ENCODE data around the gene NTM. TPM values are rescaled to one million over a fixed set of nuclear protein-coding genes. Genes with fewer than 3 reads are reported as not detected.

The NTM gene
- total RNA-seq, 2 donors from 2014 or later, result not detected

DNA sequence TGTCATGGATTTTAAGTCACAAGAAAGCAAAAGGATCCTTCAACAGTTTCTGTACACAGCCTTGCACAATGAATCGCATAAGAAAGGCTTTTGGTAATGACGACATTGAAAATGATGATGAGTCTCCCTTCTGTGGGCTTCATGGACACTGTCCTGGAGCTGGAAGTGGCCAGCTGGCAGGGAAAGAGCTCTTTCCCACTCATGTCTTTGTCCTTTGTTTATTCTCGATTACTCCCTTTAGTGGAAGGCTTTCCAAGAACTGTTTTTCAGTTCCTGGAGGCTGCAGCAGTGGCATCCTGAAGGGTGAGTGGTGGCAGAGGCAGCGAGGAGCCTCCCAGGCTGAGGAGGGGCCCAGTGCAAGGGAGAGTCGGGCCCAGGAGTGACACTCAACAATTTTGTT, 505.2 kb downstream of the NTM start:
- H3K27me3 Mint-ChIP-seq, result peaks cover 3% of the 10 kb centered on the region
- H3K4me3 Mint-ChIP-seq, result no peak overlapping the region
- no peaks in the 10 kb centered on the region for H3K9me3 Mint-ChIP-seq
- no peak overlapping the region for H3K27ac Mint-ChIP-seq
- no peaks in the 10 kb centered on the region for H3K36me3 Mint-ChIP-seq (ENCODE audit: low read depth)
- H3K4me1 Mint-ChIP-seq, result no peaks in the 10 kb centered on the region
- ATAC-seq (replicated peaks), result no peak

DNA sequence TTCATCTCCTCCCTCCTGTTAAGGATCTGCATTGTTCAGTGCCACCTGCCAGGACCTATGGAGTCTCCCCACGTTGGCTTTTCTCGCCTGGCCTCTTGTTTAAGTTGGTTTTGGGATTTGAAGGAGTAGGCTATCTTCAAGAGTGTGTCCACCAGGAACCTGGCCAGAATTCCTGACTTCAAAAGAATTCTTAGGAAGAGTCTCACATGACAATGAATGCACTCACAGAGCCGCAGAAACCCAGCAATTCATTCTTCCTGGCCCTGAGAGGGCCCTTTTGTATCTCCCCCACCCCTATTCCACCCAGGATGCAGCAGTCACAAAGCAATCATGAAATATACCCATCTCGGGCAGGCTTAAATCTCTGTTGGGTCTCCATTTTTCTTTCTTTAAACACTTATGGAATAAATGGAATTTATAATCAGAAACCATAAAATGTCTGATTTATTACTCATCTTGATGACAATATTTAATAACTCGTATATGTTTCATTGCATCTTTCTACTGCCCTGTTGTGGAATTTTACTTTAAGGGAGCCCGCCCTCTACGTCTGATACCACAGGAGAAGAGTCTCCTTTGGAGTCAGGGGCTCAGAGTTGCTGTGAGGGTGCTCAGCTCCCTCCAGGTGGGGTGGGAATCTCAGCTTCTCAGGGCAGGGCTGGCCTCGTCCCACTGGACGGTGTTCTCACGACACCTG, 507.0 kb downstream of the NTM start:
- Mint-ChIP-seq H3K27me3 (peaks cover 3% of the 10 kb centered on the region), H3K4me3 (no peak overlapping the region), H3K4me1 (no peaks in the 10 kb centered on the region), H3K27ac (no peak overlapping the region), H3K9me3 (no peaks in the 10 kb centered on the region), H3K36me3 (ENCODE audit: low read depth) (no peaks in the 10 kb centered on the region)
- no peak for ATAC-seq (replicated peaks)

DNA sequence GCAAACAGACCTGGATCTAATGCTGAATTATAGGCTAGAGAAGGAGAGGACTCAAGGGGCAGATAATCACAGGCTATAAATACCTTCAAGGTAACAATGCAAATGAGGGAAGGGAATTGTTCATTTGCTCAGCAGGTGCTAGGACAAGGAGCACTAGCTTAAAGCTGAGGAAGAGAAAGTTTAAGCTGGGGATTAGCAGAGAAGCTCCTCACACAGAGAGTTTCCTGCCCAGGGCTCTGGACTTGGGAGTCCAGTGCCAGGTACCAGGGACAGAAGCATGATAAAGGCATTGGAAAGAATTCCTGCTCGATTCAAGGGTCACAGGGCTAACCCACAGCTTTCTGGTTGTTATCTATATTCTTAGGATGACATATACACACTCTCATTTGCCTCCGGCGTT, 509.9 kb downstream of the NTM start:
- no peak for ATAC-seq (replicated peaks)
- H3K36me3 Mint-ChIP-seq (ENCODE audit: low read depth), result no peaks in the 10 kb centered on the region
- no peaks in the 10 kb centered on the region for H3K4me1 Mint-ChIP-seq
- H3K27me3 Mint-ChIP-seq, result no peaks in the 10 kb centered on the region
- no peak overlapping the region for H3K27ac Mint-ChIP-seq
- no peak overlapping the region for H3K4me3 Mint-ChIP-seq
- H3K9me3 Mint-ChIP-seq, result no peaks in the 10 kb centered on the region

DNA sequence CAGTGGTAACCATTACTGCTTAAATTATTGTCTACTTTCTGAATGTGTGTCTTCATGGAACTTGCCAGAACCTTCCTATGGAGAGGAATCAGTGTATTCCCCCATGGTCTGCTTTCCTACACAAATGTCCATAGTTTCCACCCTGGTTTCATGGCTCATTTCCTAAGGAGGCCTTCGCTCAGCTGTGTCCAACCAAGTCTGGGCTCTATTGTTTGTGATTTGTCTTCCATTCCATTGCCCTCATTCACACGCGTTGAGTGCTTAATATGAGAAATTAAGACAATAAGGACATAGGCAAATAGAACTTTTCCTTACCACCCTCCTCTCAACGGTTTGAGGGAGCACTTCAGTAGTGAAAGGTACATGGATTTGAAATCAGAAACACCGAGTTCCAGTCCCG, 510.6 kb downstream of the NTM start:
- no peaks in the 10 kb centered on the region for H3K36me3 Mint-ChIP-seq (ENCODE audit: low read depth)

DNA sequence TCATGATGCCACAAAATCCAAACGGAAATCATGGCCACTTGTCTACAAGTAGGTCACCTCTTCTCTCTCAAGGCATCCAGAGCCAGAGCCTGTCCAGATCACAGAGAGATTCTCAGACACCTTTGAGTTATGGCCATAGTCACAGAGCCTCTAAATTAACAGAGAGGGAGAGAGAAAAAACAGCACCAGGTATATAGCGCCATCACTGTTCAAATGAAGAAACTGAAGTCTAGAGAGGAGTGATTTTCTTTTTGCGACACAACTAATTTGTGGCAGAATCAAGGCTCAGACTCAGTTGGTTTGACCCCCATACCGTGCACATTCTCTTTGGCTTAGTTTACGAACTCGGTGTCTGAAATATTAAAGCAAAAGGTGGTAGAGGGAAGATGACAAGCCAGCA, 512.9 kb downstream of the NTM start:
- ATAC-seq (replicated peaks), result no peak
- Mint-ChIP-seq H3K27me3 (no peaks in the 10 kb centered on the region), H3K4me1 (no peaks in the 10 kb centered on the region), H3K9me3 (no peaks in the 10 kb centered on the region), H3K4me3 (no peak overlapping the region), H3K27ac (no peak overlapping the region), H3K36me3 (ENCODE audit: low read depth) (no peaks in the 10 kb centered on the region)

More for the DNA sequence above, 510.6 kb downstream of the NTM start:
- Mint-ChIP-seq H3K9me3 (no peaks in the 10 kb centered on the region), H3K27me3 (no peaks in the 10 kb centered on the region), H3K4me1 (no peaks in the 10 kb centered on the region), H3K27ac (no peak overlapping the region), H3K4me3 (no peak overlapping the region)
- ATAC-seq (replicated peaks), result no peak

DNA sequence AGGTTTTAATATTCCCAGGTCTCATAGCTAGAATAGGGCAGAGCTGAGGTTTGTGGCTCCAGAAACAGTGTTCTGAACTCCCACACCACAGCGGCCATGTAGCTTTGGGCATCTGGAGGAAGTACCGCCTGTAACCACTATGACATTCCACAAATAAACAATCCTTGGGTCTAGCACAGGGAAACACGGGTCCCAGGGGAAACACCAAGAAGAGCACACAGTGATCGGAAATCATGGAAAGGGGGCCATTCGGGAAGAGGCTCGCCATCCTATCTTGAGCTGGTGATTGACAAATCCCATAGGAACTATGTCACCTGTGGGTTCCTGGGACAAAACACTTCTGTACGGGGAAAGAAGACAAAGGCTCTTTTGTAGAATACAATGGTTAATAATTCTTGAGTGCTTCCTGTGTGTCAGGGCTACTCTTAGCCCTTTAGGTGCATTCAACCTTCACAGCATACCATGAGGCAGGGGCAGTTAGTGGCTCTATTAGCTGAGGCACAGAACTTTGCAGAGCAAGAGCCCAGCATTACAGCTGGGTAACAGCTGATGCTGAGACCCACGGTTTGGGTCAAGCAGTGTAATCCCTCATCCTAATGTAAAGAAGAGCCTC, 514.2 kb downstream of the NTM start:
- Mint-ChIP-seq H3K36me3 (ENCODE audit: low read depth) (no peaks in the 10 kb centered on the region), H3K4me1 (no peaks in the 10 kb centered on the region), H3K27ac (no peak overlapping the region), H3K4me3 (no peak overlapping the region), H3K27me3 (no peaks in the 10 kb centered on the region), H3K9me3 (no peaks in the 10 kb centered on the region)
- no peak for ATAC-seq (replicated peaks)

DNA sequence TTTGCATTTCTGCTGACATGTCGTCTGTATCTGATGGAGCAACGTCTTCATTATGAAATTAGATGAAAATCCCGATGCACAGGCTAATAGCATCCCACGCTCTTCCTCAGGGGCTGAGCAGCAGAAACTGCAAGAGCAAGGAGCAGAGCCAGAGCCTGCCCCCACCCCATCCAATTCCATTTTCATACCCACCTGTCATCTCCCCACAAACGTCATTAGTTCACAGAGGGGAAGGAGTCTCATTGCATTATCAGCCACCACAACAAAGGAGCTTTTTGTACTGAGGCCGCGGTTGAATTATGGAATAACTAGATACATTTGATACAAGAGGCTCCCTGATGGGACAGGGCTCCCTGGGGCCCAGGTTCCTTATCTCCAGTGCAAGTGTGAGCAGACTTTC, 515.0 kb downstream of the NTM start:
- Mint-ChIP-seq H3K36me3 (ENCODE audit: low read depth) (no peaks in the 10 kb centered on the region), H3K4me3 (no peak overlapping the region), H3K4me1 (no peaks in the 10 kb centered on the region), H3K27me3 (no peaks in the 10 kb centered on the region), H3K27ac (no peak overlapping the region), H3K9me3 (no peaks in the 10 kb centered on the region)
- ATAC-seq (replicated peaks), result no peak

DNA sequence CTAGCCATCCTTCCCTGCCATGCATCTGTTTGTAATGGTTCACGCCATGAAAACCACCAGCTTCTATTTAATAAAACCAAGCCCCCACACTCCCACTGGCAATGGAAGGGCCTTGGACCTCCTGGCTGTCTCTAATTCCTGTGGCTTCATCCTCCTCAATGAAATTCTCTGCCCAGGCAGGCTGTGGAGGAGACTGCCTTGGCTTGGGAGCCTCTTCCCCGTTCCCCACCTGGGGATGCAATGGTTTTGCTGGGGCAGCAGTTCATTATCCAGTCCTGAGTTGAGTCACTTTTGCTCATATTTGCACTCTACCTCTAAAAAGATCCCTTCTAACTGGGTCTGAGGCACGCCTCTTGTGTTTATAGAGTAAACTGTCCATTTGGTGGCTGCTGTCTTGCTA, 515.8 kb downstream of the NTM start:
- no peak for ATAC-seq (replicated peaks)
- Mint-ChIP-seq H3K4me1 (no peaks in the 10 kb centered on the region), H3K4me3 (no peak overlapping the region), H3K27ac (no peak overlapping the region), H3K9me3 (no peaks in the 10 kb centered on the region), H3K36me3 (ENCODE audit: low read depth) (no peaks in the 10 kb centered on the region), H3K27me3 (no peaks in the 10 kb centered on the region)

DNA sequence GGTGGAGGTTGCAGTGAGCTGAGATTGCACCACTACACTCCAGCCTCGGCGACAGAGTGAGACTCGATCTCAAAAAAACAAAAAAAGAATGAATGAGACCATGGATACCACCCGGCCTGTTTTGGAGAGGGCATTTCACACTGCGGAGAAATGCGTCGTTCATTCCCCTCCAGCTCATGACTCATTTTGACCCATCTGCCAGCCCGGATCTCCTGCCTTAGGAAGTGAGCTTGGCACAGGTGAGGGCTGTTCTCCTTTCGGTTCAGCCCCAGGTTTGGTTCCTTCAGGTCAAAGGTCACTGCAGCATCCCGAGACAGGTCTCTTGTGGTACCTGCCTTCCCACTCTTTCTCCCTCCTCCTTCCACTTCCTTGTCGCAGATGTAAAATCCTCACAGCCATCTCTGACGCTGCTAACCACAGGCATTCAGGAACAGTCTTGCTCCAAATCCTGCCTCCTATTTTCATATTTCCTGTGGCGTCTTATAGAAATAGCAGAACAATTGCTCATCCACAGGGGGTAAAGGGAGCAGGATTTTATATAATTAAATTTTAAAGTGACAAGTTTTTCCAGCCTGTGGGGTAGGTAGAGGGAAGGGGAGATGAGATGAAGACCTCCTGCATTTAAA, 517.9 kb downstream of the NTM start:
- Mint-ChIP-seq H3K4me3 (no peak overlapping the region), H3K27ac (no peak overlapping the region), H3K4me1 (no peaks in the 10 kb centered on the region), H3K36me3 (ENCODE audit: low read depth) (no peaks in the 10 kb centered on the region), H3K27me3 (peaks cover 6% of the 10 kb centered on the region), H3K9me3 (peaks cover 3% of the 10 kb centered on the region)
- no peak for ATAC-seq (replicated peaks)

DNA sequence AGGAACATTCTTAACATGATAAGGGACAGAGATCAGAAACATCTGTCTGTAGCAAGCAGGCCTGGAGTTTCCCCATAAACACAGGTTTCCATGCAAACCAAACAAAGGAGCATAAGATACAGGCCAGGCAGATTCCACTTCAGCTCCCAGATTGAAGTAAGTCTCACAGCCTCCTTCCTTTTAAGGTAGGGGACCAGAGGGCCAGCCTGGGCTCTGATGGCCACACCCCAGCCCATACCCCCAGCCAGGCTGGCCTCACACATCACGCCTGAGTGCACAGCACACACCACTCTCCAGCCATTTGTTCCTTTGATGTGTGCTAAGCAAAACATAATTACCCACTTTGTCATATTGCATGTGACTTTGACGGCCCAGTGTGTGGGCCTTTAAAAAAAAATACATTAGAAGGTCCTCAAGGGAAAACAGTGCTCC, 518.7 kb downstream of the NTM start:
- H3K4me1 Mint-ChIP-seq, result no peaks in the 10 kb centered on the region
- no peaks in the 10 kb centered on the region for H3K36me3 Mint-ChIP-seq (ENCODE audit: low read depth)
- H3K27ac Mint-ChIP-seq, result no peak overlapping the region
- no peak for ATAC-seq (replicated peaks)
- H3K27me3 Mint-ChIP-seq, result peaks cover 7% of the 10 kb centered on the region
- peaks cover 5% of the 10 kb centered on the region for H3K9me3 Mint-ChIP-seq
- H3K4me3 Mint-ChIP-seq, result no peak overlapping the region

DNA sequence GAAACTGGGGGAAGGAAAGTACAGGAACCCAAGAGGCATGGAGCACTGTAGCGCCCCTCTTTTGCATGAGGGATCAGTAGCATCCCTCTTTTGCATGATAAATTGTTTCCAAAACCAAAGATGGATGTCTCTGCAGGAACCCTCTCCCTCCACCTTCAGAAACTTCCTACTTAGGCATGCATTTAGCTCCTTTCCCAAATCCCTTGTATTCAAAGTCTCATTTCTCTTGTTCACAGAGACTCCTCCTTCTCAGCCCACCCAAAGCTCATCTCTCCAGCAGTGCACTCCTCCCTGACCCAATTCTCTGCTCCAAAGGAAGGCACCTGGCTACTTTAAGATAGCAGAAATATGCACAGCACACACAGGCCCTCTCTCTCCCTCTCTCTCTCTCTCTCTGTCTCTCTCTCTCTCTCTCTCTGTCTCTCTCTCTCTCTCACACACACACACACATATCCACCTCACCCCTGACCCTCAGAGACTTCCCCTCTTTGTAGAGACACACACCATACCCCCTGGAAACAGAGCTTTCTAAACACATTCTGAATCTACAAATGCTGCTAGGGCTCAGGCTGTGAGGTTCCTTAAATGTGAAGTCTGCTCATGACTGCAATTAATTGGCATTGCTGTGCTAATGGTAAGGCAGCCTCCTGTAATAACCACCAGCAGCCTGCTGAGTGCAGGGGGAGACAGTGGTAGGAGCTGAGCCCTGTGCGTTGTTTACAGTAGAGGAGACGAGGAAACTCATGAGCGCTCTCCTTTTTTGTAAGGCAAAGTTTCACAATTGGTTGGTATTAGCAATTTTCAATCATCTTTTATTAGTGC, 519.6 kb downstream of the NTM start:
- no peak for ATAC-seq (replicated peaks)
- Mint-ChIP-seq H3K27me3 (peaks cover 7% of the 10 kb centered on the region), H3K4me1 (no peaks in the 10 kb centered on the region), H3K36me3 (ENCODE audit: low read depth) (no peaks in the 10 kb centered on the region), H3K4me3 (no peak overlapping the region), H3K9me3 (peaks cover 5% of the 10 kb centered on the region), H3K27ac (no peak overlapping the region)

DNA sequence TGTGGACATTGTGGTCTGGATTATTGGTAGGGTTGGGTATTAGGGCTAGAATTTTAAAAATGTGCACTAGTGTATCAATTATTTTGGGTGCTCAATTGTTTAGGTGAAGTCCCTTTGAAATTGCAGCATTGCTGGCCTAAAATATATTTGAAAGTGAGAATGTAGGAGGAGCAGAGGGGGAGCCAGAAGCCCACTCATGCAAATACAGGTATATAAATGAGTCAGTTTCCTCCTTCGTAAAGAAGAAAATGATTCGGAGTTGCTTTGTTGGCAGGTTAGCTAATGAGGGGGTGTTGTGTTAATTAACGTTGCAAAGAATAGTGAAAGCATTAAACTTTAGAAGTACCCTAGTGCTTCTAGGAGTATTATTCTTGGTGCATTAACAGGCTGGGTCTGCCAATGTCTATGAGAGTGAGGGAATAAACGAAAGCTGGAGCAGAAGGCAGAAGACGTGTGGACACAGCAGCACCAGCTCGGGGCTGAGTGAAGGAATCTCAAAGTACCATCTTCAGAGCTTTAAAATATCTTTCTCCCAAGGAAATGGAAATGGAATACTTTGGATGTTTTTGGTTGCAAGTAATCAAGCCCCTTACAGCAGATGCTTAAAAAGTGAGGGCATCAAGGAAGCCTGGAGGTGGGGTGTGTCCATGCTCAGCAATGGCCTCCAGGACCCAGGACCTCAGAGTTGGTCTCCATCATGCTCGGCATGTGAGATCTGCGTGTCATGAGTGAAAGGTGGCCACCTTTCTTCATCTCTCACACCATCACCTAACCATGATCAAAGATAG, 522.9 kb downstream of the NTM start:
- Mint-ChIP-seq H3K27ac (no peak overlapping the region), H3K36me3 (ENCODE audit: low read depth) (no peaks in the 10 kb centered on the region), H3K4me1 (no peaks in the 10 kb centered on the region)

DNA sequence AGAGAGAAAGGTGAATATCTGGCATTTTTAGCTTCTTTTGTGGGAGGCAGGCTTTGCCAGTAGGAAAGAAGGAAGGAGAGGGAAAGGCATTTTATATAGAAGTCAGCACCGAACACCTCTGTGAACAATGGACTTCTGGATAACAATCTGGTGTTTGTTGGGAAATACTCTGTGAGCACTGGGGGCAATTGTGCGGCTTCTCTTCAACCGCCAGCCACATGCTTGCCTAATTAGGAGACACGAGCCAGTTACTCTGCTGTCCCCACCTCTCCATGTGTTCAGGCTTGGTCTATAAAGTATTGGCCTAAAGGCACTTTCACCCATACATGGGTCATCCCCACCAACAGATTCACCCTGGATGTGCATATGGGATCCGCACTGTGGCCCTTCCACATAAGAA, 523.6 kb downstream of the NTM start:
- no peak overlapping the region for H3K27ac Mint-ChIP-seq
- H3K4me1 Mint-ChIP-seq, result no peaks in the 10 kb centered on the region
- peaks cover 11% of the 10 kb centered on the region for H3K27me3 Mint-ChIP-seq
- no peaks in the 10 kb centered on the region for H3K36me3 Mint-ChIP-seq (ENCODE audit: low read depth)
- H3K4me3 Mint-ChIP-seq, result no peak overlapping the region
- ATAC-seq (replicated peaks), result no peak
- H3K9me3 Mint-ChIP-seq, result peaks cover 5% of the 10 kb centered on the region

More for the DNA sequence above, 522.9 kb downstream of the NTM start:
- peaks cover 5% of the 10 kb centered on the region for H3K9me3 Mint-ChIP-seq
- H3K27me3 Mint-ChIP-seq, result peaks cover 9% of the 10 kb centered on the region
- H3K4me3 Mint-ChIP-seq, result no peak overlapping the region
- ATAC-seq (replicated peaks), result no peak
